GF-D8 (cell line): ENCODE measurements around the gene SNAP25.

Experiments
- DNase-seq: peaks from one replicate; lab custom pipeline; 2025; lab: John Stamatoyannopoulos, UW

The SNAP25 gene

DNA sequence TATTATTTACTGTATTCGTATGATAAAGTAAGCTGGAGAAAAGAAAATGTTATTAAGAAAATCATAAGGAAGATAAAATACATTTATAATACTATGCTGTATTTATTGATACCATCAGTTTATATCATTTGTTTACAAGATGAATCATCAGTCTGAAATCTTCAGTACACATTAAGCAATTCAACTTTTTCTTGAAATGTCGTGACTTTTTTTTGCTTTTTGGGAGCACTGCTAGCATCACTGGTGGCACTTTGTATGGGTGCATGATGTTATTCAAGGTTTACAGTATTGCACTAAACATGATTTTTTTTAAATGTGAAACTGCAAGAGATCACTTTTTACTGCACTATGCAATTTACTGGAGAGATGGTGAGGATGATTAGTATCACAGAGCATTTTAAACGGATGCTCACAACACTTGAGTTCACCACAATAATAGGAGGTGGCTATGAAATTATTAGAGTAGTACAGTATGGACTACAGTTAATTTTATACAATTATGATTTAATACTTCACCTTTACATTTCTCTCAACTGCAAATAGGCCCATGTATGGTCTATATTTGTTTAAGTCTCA lies 85.9 kb downstream of the SNAP25 start:
- DNase-seq = no peak

DNA sequence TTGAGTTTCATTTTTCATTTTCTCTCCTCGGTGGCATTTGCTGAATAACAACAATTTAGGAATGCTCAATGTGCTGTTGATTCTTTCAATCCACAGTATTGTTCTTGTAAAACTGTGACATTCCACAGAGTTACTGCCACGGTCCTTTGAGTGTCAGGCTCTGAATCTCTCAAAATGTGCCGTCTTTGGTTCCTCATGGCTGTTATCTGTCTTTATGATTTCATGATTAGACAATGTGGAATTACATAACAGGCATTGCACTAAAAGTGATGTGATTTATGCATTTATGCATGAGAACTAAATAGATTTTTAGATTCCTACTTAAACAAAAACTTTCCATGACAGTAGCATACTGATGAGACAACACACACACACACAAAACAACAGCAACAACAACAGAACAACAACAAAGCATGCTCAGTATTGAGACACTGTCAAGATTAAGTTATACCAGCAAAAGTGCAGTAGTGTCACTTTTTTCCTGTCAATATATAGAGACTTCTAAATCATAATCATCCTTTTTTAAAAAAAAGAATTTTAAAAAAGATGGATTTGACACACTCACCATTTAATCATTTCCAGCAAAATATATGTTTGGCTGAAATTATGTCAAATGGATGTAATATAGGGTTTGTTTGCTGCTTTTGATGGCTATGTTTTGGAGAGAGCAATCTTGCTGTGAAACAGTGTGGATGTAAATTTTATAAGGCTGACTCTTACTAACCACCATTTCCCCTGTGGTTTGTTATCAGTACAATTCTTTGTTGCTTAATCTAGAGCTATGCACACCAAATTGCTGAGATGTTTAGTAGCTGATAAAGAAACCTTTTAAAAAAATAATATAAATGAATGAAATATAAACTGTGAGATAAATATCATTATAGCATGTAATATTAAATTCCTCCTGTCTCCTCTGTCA lies 88.1 kb downstream of the SNAP25 start:
- DNase-seq = peak; percentile 54

DNA sequence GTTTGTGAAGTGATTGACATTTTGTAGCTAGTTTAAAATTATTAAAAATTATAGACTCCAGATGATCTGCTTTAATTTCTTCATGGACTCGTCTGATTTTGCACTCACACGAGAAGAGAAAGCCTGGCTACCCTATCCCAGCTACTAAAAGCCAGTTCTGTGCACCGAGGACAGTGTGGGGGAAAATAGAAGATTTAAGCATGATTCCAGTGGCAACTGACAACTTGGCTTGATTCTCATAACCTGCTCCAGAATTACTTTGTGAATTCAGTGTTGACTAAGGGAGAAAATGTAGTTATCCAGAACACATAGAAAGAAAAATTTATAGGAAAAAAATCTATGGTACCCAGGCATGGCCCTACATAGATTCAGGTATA lies 88.7 kb downstream of the SNAP25 start:
- no peak for DNase-seq

DNA sequence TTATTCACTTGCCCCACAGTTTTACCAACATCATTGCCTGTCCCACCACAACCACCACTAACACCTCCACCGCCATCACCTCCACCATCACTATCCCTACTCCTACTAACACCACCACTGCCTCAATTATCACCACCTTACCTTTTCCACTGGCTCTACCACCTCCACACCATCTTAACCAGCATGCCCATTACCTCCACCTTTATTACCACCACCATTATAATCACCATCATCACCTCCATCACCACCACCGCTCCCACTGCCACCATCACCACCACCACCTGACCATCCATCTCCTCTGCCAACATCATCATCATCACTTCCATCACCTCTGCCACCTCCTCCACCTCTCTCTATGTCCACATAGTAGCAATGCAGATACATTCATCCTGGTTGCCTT lies 90.0 kb downstream of the SNAP25 start:
- DNase-seq = no peak

DNA sequence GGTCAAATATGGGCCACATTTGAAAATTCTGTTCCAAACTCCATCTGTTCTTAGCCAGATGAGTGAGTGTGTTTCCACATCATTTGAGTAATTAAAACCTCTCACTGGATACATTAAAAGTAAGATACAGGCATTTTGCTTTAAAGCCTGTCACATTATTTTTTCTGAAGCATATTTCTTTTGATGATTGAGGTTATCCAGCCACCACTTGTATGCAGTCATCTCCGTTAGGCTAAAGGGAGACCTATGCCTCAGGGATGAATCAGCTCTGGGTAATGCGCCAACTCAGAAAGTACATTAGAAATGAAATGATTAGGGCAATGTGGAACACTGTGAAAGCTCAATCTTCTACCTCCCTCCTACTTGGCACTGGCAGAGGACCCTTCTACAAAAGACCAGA lies 90.7 kb downstream of the SNAP25 start:
- no peak for DNase-seq

DNA sequence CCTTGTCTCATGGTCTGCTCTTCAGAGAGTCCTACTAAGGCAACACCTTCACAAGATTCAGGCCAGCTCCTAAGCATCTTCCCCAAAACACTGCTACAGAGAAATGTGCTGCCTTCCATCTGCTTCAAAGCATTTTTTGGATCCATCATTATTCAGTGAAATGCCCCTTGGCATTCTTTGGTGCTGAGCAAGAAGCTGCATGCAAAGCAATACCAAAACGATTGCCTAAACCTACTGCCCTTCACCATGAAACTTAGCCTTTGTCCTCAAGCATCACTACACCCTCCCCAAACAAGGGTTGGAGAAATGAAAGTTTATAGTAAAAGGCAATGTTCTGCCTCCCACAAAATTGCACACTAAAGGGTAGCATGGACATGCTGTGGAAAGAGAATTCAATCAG lies 93.5 kb downstream of the SNAP25 start:
- no peak for DNase-seq

DNA sequence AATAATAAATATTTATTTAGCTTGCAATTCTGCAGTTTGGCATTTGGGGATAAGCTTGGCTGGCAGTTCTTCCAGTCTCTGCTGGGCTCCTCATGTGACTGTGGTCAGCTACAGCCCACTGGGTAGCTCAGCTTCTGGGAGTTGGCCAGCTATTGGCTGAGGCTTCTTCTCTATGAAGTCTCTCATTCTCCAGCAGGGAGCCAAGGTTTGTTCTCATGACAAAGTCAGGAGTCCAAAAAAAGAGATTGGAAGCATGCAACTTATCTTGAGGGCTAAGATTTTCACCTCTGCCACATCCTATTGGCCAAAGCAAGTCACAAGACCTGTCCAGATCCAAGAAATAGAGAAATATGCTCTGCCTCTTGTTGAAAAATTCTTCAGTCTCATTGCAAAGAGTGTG lies 94.6 kb downstream of the SNAP25 start:
- no peak for DNase-seq

DNA sequence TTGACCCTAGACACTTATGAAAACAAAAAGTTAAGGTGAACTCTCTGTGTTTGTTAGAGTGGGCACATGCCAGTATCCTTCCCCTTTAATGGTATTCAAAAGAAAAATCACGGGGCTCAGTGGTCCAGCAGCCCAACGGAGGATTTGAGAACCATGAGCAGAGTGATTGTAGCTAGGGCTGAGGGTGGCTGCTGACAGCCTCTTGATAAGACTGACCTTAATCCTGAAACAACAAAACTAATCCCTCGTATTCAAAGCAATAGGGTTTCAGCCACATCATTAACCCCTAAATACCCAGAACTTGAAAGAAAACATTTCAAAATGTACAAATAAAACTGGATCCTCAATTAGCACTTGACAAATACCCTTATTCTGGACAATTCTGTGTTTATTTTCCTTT lies 95.1 kb downstream of the SNAP25 start:
- no peak for DNase-seq

DNA sequence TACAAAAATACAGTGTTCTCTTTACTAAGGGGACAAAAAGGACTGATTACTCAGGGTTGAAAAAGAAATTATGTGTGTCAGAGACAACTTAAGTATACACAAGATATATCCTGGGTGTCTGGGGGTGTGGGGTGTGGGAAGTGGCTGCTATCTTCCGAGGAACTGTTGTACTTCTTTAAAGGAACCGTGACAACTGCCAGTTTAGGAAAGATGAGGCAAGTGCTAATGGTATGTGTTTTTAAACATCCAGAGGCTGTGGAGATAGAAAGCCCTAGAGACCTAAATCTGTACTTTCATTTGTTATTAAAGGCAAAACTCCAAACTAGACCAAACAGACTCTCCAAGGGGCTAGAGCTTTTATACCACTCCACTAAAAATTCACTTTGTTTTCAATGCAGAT lies 95.6 kb downstream of the SNAP25 start:
- no peak for DNase-seq

DNA sequence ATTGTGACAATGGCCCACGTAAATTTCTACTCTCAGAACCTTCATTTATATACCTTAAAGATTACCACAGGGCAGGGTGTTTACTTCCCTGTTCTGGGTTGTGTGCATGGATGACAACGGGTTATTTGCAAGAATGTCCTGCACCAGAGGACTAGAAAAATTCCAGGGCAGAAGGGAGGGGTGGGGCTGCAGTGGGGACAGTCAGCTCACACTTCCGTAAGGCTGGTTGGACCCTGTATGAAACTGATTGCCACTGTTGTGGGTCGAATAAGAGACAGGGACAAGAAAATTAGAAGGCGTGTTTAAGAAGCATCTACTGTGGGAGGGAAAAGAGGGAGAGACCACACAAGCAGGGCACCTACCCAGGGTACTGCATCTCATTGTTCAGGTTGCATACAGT lies 96.5 kb downstream of the SNAP25 start:
- DNase-seq = no peak

DNA sequence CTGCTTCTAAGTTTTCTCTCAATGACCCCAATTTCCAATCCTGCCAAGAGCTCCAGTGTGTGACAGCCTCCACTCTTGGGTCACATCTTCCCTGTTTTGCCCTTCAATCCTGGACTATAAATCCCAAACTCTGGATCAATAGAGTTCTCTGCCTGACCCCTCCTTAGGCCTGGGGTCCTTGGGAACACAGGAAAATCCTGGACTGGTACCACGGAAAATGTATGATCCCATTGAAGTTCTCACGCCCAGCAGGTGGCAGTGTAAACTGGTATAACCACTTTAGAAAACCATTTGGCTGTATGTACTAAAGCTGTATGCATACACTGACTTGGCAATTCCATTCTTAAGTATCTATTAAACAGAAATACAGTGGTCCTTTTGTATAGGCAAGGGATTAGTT lies 98.0 kb downstream of the SNAP25 start:
- no peak for DNase-seq

DNA sequence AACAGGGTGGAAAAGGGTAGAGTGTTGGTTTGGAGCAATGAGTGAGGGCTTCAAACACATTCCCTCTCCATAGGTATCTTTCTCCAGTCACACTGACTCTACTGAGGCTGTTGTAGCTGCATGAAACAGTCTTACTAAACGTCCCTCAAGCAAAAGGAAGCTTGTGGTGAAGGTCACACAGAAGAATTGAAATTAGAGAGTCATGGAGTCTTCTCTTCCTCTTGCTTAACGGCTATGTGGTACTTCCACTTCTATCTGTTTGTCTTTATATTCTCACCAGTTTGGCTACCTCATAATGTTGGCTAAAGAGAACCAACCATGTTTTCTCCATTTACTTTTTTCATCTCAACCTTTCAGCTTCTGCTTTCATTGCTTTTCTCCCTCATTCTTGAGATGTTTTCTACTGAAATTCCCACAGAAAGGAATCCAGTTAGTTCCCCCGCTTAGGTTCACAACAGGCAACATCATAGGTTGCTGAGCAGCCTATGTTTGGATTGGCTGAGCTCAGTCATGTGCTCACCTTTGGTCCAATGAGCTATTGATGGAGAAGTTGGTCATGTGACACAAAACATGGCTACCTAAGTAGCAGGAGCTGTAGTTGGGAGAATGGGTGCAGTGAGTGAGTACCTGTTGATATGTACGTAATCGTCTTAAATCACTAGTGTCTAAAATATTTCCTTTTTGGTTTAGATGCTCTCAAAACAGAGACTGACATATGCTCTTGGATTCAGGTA lies 99.8 kb downstream of the SNAP25 start:
- DNase-seq = peak; percentile 27

DNA sequence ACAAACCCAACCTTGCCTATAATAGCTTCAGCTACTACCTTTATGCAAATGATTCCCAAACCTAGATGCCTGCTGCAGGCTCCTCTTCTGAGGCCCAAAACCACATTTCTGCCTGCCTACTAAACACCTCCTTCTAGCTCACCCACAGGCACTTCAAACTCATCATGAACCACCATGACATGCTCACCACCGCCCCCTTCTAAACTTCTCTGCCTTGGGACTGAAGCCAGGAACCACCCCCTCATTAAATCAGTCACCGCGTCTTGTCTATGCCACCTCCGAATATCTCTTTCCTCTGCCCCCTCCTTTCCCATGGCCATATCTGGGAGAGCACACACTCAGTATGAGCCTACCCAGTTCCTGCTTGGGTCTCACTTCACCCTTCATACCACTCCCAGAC lies 101.2 kb downstream of the SNAP25 start:
- DNase-seq = no peak

DNA sequence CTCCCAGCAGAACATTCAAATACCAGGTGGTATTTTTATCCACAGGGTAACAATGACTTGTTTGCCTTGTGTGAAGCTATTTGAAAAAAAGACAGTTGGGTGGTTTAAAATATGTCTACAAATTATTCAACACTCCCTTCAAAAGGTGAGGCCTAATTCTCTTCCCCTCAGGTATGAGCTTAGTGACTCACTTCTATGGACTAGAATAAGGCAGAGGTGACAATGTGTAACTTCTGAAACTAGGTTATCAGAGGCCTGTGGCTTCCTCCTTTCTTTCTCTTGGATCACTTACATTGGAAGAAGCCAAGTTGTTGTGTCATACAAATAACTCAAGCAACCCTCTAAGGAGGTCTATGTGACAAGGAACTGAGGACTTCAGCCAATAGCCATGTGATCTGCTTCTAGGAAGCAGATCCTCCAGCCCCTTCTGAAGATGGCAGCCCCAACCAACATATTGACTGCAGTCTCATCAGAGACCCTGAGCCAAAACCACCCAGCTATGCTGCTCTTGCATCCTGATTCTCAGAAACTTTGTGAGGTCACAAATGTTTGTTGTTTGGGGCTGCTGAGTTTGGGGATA lies 102.6 kb downstream of the SNAP25 start:
- DNase-seq = no peak

DNA sequence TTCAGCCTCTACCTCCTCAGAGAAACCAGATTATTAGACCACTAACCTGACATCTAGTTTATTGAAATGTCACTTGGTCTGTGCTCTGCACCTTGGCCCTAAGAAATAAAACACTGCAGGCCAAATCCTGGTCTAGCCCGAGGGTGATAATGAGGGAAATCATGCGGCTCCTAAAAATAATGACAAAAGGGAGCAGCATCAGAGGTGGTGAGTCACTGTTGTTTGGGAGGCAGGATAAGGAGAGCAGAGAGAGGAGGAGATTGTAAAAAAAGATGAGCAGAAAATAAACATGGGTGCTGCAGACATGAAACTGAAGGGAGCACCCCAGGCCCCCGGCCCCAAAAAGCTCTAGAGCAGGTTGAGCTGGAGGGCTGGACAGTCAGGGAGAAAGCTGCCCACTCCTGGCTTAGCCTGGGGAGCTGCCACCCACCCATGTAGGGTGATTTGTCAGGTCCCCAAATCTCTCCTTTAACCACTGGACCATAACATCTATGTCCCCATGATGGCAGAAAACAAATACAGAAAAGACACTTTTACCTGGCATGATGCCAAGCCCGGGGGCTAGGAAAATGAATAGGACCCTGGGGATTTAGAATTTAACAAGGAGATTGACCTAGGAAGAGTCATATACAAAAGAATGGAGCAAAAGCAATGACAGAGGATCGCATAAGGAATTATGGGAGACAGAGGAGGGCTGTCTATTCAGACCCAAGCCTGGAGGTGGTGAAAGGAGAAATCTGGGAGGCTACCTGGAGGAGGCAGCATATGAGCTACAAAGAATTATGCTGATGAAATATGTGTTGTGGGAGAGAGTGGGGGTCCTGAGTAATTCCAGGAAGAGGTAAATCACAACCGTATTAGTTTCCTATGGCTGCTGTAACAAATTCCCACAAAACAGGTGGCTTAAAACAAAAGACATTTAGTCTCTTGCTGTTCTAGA lies 103.7 kb downstream of the SNAP25 start:
- DNase-seq = no peak

DNA sequence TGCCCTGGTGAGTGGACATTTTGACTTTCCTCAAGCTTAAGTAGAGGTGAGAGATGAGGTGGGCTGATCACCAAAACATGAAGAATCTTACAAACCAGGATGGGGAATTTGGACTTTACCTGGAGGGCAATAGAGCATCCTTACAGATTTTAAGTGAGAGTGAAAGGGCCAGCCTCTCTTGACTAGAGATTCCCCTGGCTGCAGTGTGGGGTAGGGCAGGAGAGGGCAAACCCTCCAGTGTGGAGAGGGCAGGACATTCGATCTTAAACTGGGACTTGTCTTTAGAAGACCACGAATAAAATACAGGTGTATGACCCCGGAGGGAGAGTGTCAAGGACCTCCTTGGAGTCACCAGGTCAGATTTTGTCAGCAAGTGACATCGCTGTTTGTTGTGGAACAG lies 105.1 kb downstream of the SNAP25 start:
- DNase-seq = no peak

DNA sequence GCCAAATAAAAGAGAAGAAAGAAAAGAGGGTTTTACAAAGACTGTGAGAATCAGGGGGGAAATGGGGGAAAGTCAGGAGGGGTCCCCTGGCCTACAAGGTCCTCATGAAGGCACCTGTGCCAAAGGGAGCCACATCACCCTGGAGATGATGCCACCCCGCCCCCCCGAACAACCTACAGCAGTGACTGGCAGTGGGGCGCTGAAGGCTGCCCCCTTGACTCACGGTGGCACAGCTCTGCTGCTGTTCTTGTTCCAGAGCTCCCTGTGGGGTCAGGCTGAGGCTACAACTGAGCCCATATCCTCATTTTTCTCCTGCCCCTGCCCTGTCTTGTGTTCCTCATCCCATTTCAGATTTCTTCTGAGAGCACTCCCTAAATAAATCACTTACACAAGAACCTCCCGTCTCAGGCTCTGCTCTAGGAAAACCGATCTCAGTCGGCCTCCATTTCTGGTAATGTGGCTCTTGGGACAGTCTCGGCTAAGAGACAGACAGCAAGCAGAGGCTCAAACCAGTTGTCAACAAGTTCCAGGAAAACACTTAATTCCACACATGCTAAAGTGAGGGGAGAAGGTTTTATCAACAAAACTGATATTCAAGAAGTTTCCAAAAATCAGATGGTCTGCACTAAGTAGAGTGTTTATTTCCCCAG lies 105.7 kb downstream of the SNAP25 start:
- DNase-seq = no peak

DNA sequence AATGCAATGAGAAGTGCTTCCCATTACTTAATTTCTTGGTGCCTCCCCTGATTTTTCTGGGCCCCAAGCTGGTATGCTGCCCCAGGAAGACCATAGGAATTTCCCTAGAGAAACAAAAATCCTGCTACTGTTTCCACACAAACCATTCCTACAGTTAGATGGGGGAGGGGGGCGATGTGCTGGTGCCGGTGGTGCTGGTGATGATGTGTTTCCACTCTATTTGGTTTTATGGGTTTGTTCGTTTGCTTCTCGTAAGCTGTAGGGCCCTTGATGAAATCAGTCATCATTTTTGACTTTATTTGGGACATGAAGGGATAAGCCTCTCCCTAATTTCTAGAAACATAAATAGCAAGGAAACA lies 110.2 kb downstream of the SNAP25 start:
- no peak for DNase-seq

DNA sequence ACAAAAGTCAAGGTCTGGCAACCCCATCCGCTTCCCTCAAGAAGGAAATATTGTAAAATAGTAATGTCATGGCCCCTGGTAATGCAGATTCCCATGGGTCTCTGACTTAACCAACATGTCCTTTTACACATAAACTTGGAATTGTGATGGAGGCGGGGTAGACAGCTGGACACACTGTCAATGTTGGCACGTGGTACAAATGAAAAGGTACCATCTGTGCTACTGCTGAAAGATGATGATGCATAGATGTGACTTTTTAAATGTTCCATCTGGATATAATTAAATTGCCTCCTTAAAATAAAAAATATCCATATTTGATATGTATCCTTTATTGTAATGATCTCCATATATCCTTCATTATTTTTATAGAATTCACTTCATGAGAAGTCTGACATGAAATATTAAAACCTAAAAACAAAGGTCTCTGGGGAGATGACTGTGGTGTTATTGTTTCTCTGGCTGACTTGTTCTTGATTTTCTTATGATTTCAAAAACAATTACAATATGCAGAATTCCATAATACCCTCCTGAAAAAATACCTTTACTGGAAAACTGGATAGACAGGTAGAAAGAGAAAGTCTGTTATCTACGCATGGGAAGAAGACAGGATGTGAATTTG lies 110.9 kb downstream of the SNAP25 start:
- DNase-seq = no peak

DNA sequence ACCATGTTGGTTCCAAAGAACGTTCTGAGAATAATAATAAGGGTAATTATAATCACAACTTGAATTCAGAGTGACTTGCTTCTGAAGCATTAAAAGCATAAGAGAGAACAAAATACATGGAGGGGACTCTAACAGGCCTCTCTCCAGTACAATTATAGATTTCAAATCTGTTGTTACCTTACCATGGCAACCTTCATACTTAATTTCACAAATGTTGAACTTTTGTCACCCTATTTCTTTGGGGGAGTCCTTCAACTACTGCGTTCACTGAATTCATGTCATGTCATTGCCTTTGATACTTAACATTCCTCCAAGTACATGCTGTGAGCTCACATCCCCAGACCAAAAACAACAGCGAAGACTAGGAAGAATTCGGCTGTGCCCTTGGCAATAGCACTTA lies 111.4 kb downstream of the SNAP25 start:
- no peak for DNase-seq
